Measurements from ENCODE around the gene KCNQ5.

KCNQ5 gene

GRCh38 chr6:72661411-72661810 is 39.5 kb downstream of the KCNQ5 start:
- no peaks in the 10 kb centered on the region for H3K4me1 ChIP-seq (ENCODE audit: control insufficient read depth, low read length)
- H3K9me3 ChIP-seq (ENCODE audit: control insufficient read depth, insufficient read depth, low read length) = no peaks in the 10 kb centered on the region
- TF ChIP-seq CTCF (IDR thresholded peaks at IDR 0.05; ENCODE audit: low read depth, low read length, poor library complexity, severe bottlenecking) (no peak), EZH2phosphoT487 (IDR thresholded peaks at IDR 0.05; ENCODE audit: borderline replicate concordance, low read length) (no peak)
- no peaks in the 10 kb centered on the region for H3K27me3 ChIP-seq (ENCODE audit: control insufficient read depth, low read length)
- H3K4me3 ChIP-seq (ENCODE audit: low read length) = no peak overlapping the region
- H3K4me2 ChIP-seq (ENCODE audit: low read length) = no peak overlapping the region
- no peaks in the 10 kb centered on the region for H4K20me1 ChIP-seq (ENCODE audit: control insufficient read depth, insufficient read depth, low read depth, low read length)
- no peak overlapping the region for H3K27ac ChIP-seq (ENCODE audit: low read depth, low read length)
- H3K79me2 ChIP-seq (ENCODE audit: control insufficient read depth, low read length) = peaks cover 83% of the 10 kb centered on the region
- H3F3A ChIP-seq (ENCODE audit: control insufficient read depth, insufficient read depth) = no peaks in the 10 kb centered on the region
- H3K9me2 ChIP-seq (replicated peaks; ENCODE audit: control insufficient read depth, low read length) = no peaks in the 10 kb centered on the region
- H3K36me3 ChIP-seq (ENCODE audit: control insufficient read depth, low read length) = peaks cover 5% of the 10 kb centered on the region; the same call in 1 of the 2 replicates

GRCh38 chr6:72665599-72665998 is 43.7 kb downstream of the KCNQ5 start:
- Histone ChIP-seq H3K4me3 (ENCODE audit: low read length) (no peak overlapping the region), H3K4me2 (ENCODE audit: low read length) (no peak overlapping the region), H3F3A (ENCODE audit: control insufficient read depth, insufficient read depth) (no peaks in the 10 kb centered on the region), H3K9me2 (replicated peaks; ENCODE audit: control insufficient read depth, low read length) (no peaks in the 10 kb centered on the region), H3K27me3 (ENCODE audit: control insufficient read depth, low read length) (no peaks in the 10 kb centered on the region), H3K36me3 (ENCODE audit: control insufficient read depth, low read length) (no peaks in the 10 kb centered on the region; the same call in 1 of the 2 replicates), H4K20me1 (ENCODE audit: control insufficient read depth, insufficient read depth, low read depth, low read length) (no peaks in the 10 kb centered on the region), H3K4me1 (ENCODE audit: control insufficient read depth, low read length) (no peaks in the 10 kb centered on the region), H3K79me2 (ENCODE audit: control insufficient read depth, low read length) (peaks cover 87% of the 10 kb centered on the region), H3K9me3 (ENCODE audit: control insufficient read depth, insufficient read depth, low read length) (no peaks in the 10 kb centered on the region), H3K27ac (ENCODE audit: low read depth, low read length) (no peak overlapping the region)
- TF ChIP-seq EZH2phosphoT487 (IDR thresholded peaks at IDR 0.05; ENCODE audit: borderline replicate concordance, low read length) (no peak), CTCF (IDR thresholded peaks at IDR 0.05; ENCODE audit: low read depth, low read length, poor library complexity, severe bottlenecking) (no peak)

- Histone ChIP-seq H3K27ac (ENCODE audit: low read depth, low read length) (no peak overlapping the region), H3K27me3 (ENCODE audit: control insufficient read depth, low read length) (no peaks in the 10 kb centered on the region), H3K36me3 (ENCODE audit: control insufficient read depth, low read length) (no peaks in the 10 kb centered on the region; the same call in 1 of the 2 replicates), H3K9me2 (replicated peaks; ENCODE audit: control insufficient read depth, low read length) (no peaks in the 10 kb centered on the region), H3F3A (ENCODE audit: control insufficient read depth, insufficient read depth) (no peaks in the 10 kb centered on the region), H3K4me2 (ENCODE audit: low read length) (no peak overlapping the region), H3K9me3 (ENCODE audit: control insufficient read depth, insufficient read depth, low read length) (no peaks in the 10 kb centered on the region), H3K79me2 (ENCODE audit: control insufficient read depth, low read length) (peaks cover 83% of the 10 kb centered on the region), H3K4me3 (ENCODE audit: low read length) (no peak overlapping the region), H3K4me1 (ENCODE audit: control insufficient read depth, low read length) (no peaks in the 10 kb centered on the region), H4K20me1 (ENCODE audit: control insufficient read depth, insufficient read depth, low read depth, low read length) (no peaks in the 10 kb centered on the region)
- no peak for TF ChIP-seq CTCF (IDR thresholded peaks at IDR 0.05; ENCODE audit: low read depth, low read length, poor library complexity, severe bottlenecking)
- TF ChIP-seq EZH2phosphoT487 (IDR thresholded peaks at IDR 0.05; ENCODE audit: borderline replicate concordance, low read length) = no peak
Measured at GRCh38 chr6:72669324-72669723, 47.5 kb downstream of the KCNQ5 start.

Data from DOHH2 (cell line).